HEK293 (cell line): Measurements from ENCODE around the gene GLCE.

Source experiments
- CTCF ChIP-seq: fragments of 450-650 bp; formaldehyde crosslinking; IDR thresholded peaks from 2 replicates; pipeline ENCODE4 v1.5.1; 2016; ENCODE audit warnings: missing biosample characterization, missing genetic modification characterization
- MYNN ChIP-seq: fragments of 450-650 bp; formaldehyde crosslinking; IDR thresholded peaks from 2 replicates; pipeline ENCODE4 v1.5.1; 2016; ENCODE audit warnings: missing biosample characterization, missing genetic modification characterization, borderline replicate concordance
- PBX3 ChIP-seq: sonication (generic); formaldehyde crosslinking; IDR thresholded peaks from 2 replicates; pipeline ENCODE4 v1.8.1; 2022; ENCODE audit warnings: mild to moderate bottlenecking, moderate library complexity, missing genetic modification reagents
- SALL2 ChIP-seq: fragments of 450-650 bp; formaldehyde crosslinking; IDR thresholded peaks from 2 replicates; pipeline ENCODE4 v1.5.0; 2017; ENCODE audit warnings: missing biosample characterization, mild to moderate bottlenecking, missing genetic modification characterization, borderline replicate concordance
- SP3 ChIP-seq: fragments of 450-650 bp; formaldehyde crosslinking; IDR thresholded peaks from 2 replicates; pipeline ENCODE4 v1.5.1; 2016; ENCODE audit warnings: missing biosample characterization, missing genetic modification characterization
- ZBTB49 ChIP-seq: fragments of 450-650 bp; formaldehyde crosslinking; IDR thresholded peaks from 2 replicates; pipeline ENCODE4 v1.5.1; 2016; ENCODE audit warnings: missing biosample characterization, missing genetic modification characterization, low read depth
- ZNF138 ChIP-seq: fragments of 450-650 bp; formaldehyde crosslinking; IDR thresholded peaks from 2 replicates; pipeline ENCODE4 v1.5.1; 2016; ENCODE audit warnings: missing biosample characterization, missing genetic modification characterization, borderline replicate concordance
- ZNF555 ChIP-seq: fragments of 450-650 bp; formaldehyde crosslinking; conservative IDR thresholded peaks from 2 replicates; pipeline ENCODE4 v1.5.1; 2017; ENCODE audit warnings: missing biosample characterization, mild to moderate bottlenecking, missing genetic modification characterization, inconsistent platforms
- ZNF585B ChIP-seq: fragments of 450-650 bp; formaldehyde crosslinking; IDR thresholded peaks from 2 replicates; pipeline ENCODE4 v1.5.1; 2016; ENCODE audit warnings: missing biosample characterization, missing genetic modification characterization
- ZSCAN5A ChIP-seq: fragments of 450-650 bp; formaldehyde crosslinking; IDR thresholded peaks from 2 replicates; pipeline ENCODE4 v1.5.1; 2016; ENCODE audit warnings: missing biosample characterization, missing genetic modification characterization

GRCh38 chr15:69190091-69190490 lies 29.7 kb downstream of the GLCE start:
- no peak for TF ChIP-seq CTCF (tag by site-specific recombination)
- no peak for TF ChIP-seq PBX3 (CRISPR knock-in tag)
- TF ChIP-seq ZBTB49 (tag by site-specific recombination) = no peak
- no peak for TF ChIP-seq SALL2 (tag by site-specific recombination)
- TF ChIP-seq MYNN (tag by site-specific recombination) = no peak
- no peak for TF ChIP-seq ZNF138 (tag by site-specific recombination)
- TF ChIP-seq ZNF555 = peak; percentile 5; the same call in 1 of the 2 replicates
- TF ChIP-seq ZSCAN5A = no peak
- no peak for TF ChIP-seq ZNF585B (tag by site-specific recombination)
- TF ChIP-seq SP3 (tag by site-specific recombination) = no peak
